Measurements from ENCODE around the gene TNFSF15.

Gene TNFSF15

GRCh38 chr9:114775121-114775520, 30.7 kb downstream of the TNFSF15 start:
- H3K4me1 Mint-ChIP-seq (ENCODE audit: low read depth in 2 of 2), result peaks cover 6 to 12% of the 10 kb centered on the region in 2 donors
- H3K36me3 Mint-ChIP-seq (ENCODE audit: insufficient read depth), result no peaks in the 10 kb centered on the region
- H3K9me3 Mint-ChIP-seq, result no peaks in the 10 kb centered on the region
- peaks cover 7 to 21% of the 10 kb centered on the region in 2 donors for H3K27me3 Mint-ChIP-seq
- no peak overlapping the region for H3K4me3 Mint-ChIP-seq
- ATAC-seq (replicated peaks), result no peak
- peak overlapping the region in 1 of 2 donors; percentile 3 for H3K27ac Mint-ChIP-seq
- DNase-seq, result no peak

- peaks cover 6 to 12% of the 10 kb centered on the region in 2 donors for H3K4me1 Mint-ChIP-seq (ENCODE audit: low read depth in 2 of 2)
- DNase-seq (no peak), ATAC-seq (replicated peaks) (no peak)
- no peaks in the 10 kb centered on the region for H3K36me3 Mint-ChIP-seq (ENCODE audit: insufficient read depth)
- H3K4me3 Mint-ChIP-seq, result no peak overlapping the region
- no peaks in the 10 kb centered on the region for H3K9me3 Mint-ChIP-seq
- peak overlapping the region in 1 of 2 donors; percentile 3 for H3K27ac Mint-ChIP-seq
- peaks cover 7 to 21% of the 10 kb centered on the region in 2 donors for H3K27me3 Mint-ChIP-seq
These were observed 31.3 kb downstream of the TNFSF15 start for GRCh38 chr9:114774524-114774923.

- Mint-ChIP-seq H3K4me3 (no peak overlapping the region), H3K36me3 (ENCODE audit: insufficient read depth) (no peaks in the 10 kb centered on the region), H3K27me3 (no peaks in the 10 kb centered on the region), H3K4me1 (ENCODE audit: low read depth in 2 of 2) (peaks cover 3 to 8% of the 10 kb centered on the region in 2 donors), H3K9me3 (no peaks in the 10 kb centered on the region), H3K27ac (no peak overlapping the region)
- no peak for ATAC-seq (replicated peaks)
- DNase-seq, result no peak
These were observed 34.0 kb downstream of the TNFSF15 start for GRCh38 chr9:114771889-114772288.

- no peak overlapping the region for H3K4me3 Mint-ChIP-seq
- no peaks in the 10 kb centered on the region for H3K36me3 Mint-ChIP-seq (ENCODE audit: insufficient read depth)
- no peak for DNase-seq
- H3K27me3 Mint-ChIP-seq, result no peaks in the 10 kb centered on the region
- no peak for ATAC-seq (replicated peaks)
- no peaks in the 10 kb centered on the region for H3K9me3 Mint-ChIP-seq
- peak overlapping the region in 1 of 2 donors; percentile 6 for H3K27ac Mint-ChIP-seq
- H3K4me1 Mint-ChIP-seq (ENCODE audit: low read depth in 2 of 2), result peaks cover 3 to 8% of the 10 kb centered on the region in 2 donors
These were observed 34.8 kb downstream of the TNFSF15 start for GRCh38 chr9:114770991-114771390.

GRCh38 chr9:114769624-114770023, 36.2 kb downstream of the TNFSF15 start:
- Mint-ChIP-seq H3K9me3 (no peaks in the 10 kb centered on the region), H3K36me3 (ENCODE audit: insufficient read depth) (no peaks in the 10 kb centered on the region), H3K27ac (no peak overlapping the region), H3K27me3 (no peaks in the 10 kb centered on the region), H3K4me1 (ENCODE audit: low read depth in 2 of 2) (peaks cover under 1% of the 10 kb centered on the region in 2 donors), H3K4me3 (no peak overlapping the region)
- ATAC-seq (replicated peaks) (no peak), DNase-seq (no peak)

- Mint-ChIP-seq H3K27me3 (no peaks in the 10 kb centered on the region), H3K27ac (no peak overlapping the region), H3K9me3 (no peaks in the 10 kb centered on the region), H3K36me3 (ENCODE audit: insufficient read depth) (no peaks in the 10 kb centered on the region), H3K4me3 (no peak overlapping the region), H3K4me1 (ENCODE audit: low read depth in 2 of 2) (no peaks in the 10 kb centered on the region)
- ATAC-seq (replicated peaks), result no peak
- no peak for DNase-seq
These were observed 42.6 kb downstream of the TNFSF15 start for GRCh38 chr9:114763220-114763619.

GRCh38 chr9:114761523-114761922, 44.3 kb downstream of the TNFSF15 start:
- H3K9me3 Mint-ChIP-seq, result no peaks in the 10 kb centered on the region
- ATAC-seq (replicated peaks) (no peak), DNase-seq (no peak)
- H3K36me3 Mint-ChIP-seq (ENCODE audit: insufficient read depth), result no peaks in the 10 kb centered on the region
- peaks cover under 1 to 7% of the 10 kb centered on the region in 2 donors for H3K4me1 Mint-ChIP-seq (ENCODE audit: low read depth in 2 of 2)
- no peaks in the 10 kb centered on the region for H3K27me3 Mint-ChIP-seq
- no peak overlapping the region for H3K4me3 Mint-ChIP-seq
- no peak overlapping the region for H3K27ac Mint-ChIP-seq

GRCh38 chr9:114759512-114760341, 46.1 kb downstream of the TNFSF15 start:
- ATAC-seq (replicated peaks), result no peak
- Mint-ChIP-seq H3K36me3 (ENCODE audit: insufficient read depth) (no peaks in the 10 kb centered on the region), H3K9me3 (no peaks in the 10 kb centered on the region), H3K4me1 (ENCODE audit: low read depth in 2 of 2) (peaks cover 8 to 15% of the 10 kb centered on the region in 2 donors), H3K4me3 (no peak overlapping the region), H3K27me3 (no peaks in the 10 kb centered on the region), H3K27ac (no peak overlapping the region)
- no peak for DNase-seq

GRCh38 chr9:114757984-114758383, 47.9 kb downstream of the TNFSF15 start:
- no peak for DNase-seq
- Mint-ChIP-seq H3K9me3 (no peaks in the 10 kb centered on the region), H3K36me3 (ENCODE audit: insufficient read depth) (no peaks in the 10 kb centered on the region), H3K4me3 (no peak overlapping the region), H3K27me3 (no peaks in the 10 kb centered on the region), H3K27ac (no peak overlapping the region), H3K4me1 (ENCODE audit: low read depth in 2 of 2) (peaks cover 20 to 25% of the 10 kb centered on the region in 2 donors)
- ATAC-seq (replicated peaks), result no peak

- Mint-ChIP-seq H3K4me1 (ENCODE audit: low read depth in 2 of 2) (peaks cover 20 to 25% of the 10 kb centered on the region in 2 donors), H3K4me3 (no peak overlapping the region), H3K27ac (no peak overlapping the region), H3K9me3 (no peaks in the 10 kb centered on the region), H3K36me3 (ENCODE audit: insufficient read depth) (no peaks in the 10 kb centered on the region), H3K27me3 (no peaks in the 10 kb centered on the region)
- ATAC-seq (replicated peaks), result no peak
- DNase-seq, result no peak
These were observed 48.4 kb downstream of the TNFSF15 start for GRCh38 chr9:114757395-114757794.

GRCh38 chr9:114756920-114757319, 48.9 kb downstream of the TNFSF15 start:
- no peak for ATAC-seq (replicated peaks)
- Mint-ChIP-seq H3K36me3 (ENCODE audit: insufficient read depth) (no peaks in the 10 kb centered on the region), H3K4me1 (ENCODE audit: low read depth in 2 of 2) (peaks cover 20 to 25% of the 10 kb centered on the region in 2 donors), H3K4me3 (no peak overlapping the region), H3K27me3 (no peaks in the 10 kb centered on the region), H3K27ac (no peak overlapping the region), H3K9me3 (no peaks in the 10 kb centered on the region)
- no peak for DNase-seq

GRCh38 chr9:114754581-114754980, 51.3 kb downstream of the TNFSF15 start:
- peak; percentile 83 for ATAC-seq (replicated peaks)
- no peaks in the 10 kb centered on the region for H3K27me3 Mint-ChIP-seq
- H3K27ac Mint-ChIP-seq, result peak overlapping the region; percentile 54 to 84
- H3K4me3 Mint-ChIP-seq, result peak overlapping the region in 1 of 2 donors; percentile 33
- H3K9me3 Mint-ChIP-seq, result no peaks in the 10 kb centered on the region
- peaks cover 20 to 25% of the 10 kb centered on the region in 2 donors for H3K4me1 Mint-ChIP-seq (ENCODE audit: low read depth in 2 of 2)
- no peaks in the 10 kb centered on the region for H3K36me3 Mint-ChIP-seq (ENCODE audit: insufficient read depth)
- no peak for DNase-seq

- H3K27me3 Mint-ChIP-seq, result no peaks in the 10 kb centered on the region
- H3K36me3 Mint-ChIP-seq (ENCODE audit: insufficient read depth), result no peaks in the 10 kb centered on the region
- ATAC-seq (replicated peaks) (no peak), DNase-seq (no peak)
- H3K4me1 Mint-ChIP-seq (ENCODE audit: low read depth in 2 of 2), result no peaks in the 10 kb centered on the region
- no peaks in the 10 kb centered on the region for H3K9me3 Mint-ChIP-seq
- H3K27ac Mint-ChIP-seq, result no peak overlapping the region
- H3K4me3 Mint-ChIP-seq, result no peak overlapping the region
These were observed 59.1 kb downstream of the TNFSF15 start for GRCh38 chr9:114746591-114747346.
